VCaP (cell line): ENCODE measurements around the gene ALG8.

Source experiments
- H3K27ac ChIP-seq: fragments of 450-650 bp; 2 replicates; pipeline ENCODE4 v1.5.1; 2017
- CTCF ChIP-seq: fragments of 450-650 bp; conservative IDR thresholded peaks from 2 replicates; pipeline ENCODE4 v1.5.1; 2017; ENCODE audit warnings: mild to moderate bottlenecking, moderate library complexity

The ALG8 gene

GRCh38 chr11:78156127-78156844 lies 16.9 kb upstream of the ALG8 start:
- TF ChIP-seq CTCF, result no peak
- H3K27ac ChIP-seq, result peak overlapping the region; percentile 60

- no peak overlapping the region for H3K27ac ChIP-seq
- TF ChIP-seq CTCF, result no peak
Observed at GRCh38 chr11:78151804-78152203, 12.4 kb upstream of the ALG8 start.

GRCh38 chr11:78150754-78151153 lies 11.3 kb upstream of the ALG8 start:
- TF ChIP-seq CTCF, result no peak
- H3K27ac ChIP-seq, result no peak overlapping the region; the same call in 1 of the 2 replicates

GRCh38 chr11:78150346-78150745 lies 10.9 kb upstream of the ALG8 start:
- H3K27ac ChIP-seq, result no peak overlapping the region; the same call in 1 of the 2 replicates

GRCh38 chr11:78149646-78150045 lies 10.2 kb upstream of the ALG8 start:
- TF ChIP-seq CTCF, result 0 out of 2 replicates have a peak, but pooled peaks have one; percentile 8
- no peak overlapping the region for H3K27ac ChIP-seq

More at GRCh38 chr11:78150346-78150745, 10.9 kb upstream of the ALG8 start:
- TF ChIP-seq CTCF, result no peak

- TF ChIP-seq CTCF, result no peak
- H3K27ac ChIP-seq, result no peak overlapping the region
Observed at GRCh38 chr11:78147807-78148206, 8.4 kb upstream of the ALG8 start.

GRCh38 chr11:78145511-78146025 lies 6.1 kb upstream of the ALG8 start:
- H3K27ac ChIP-seq, result no peak overlapping the region

More at GRCh38 chr11:78145511-78146025, 6.1 kb upstream of the ALG8 start:
- TF ChIP-seq CTCF, result no peak
